Heart left ventricle (tissue), 13 donors: Measurements from ENCODE around the gene NAPG.

ENCODE experiments used
- POLR2A ChIP-seq, 2 donors: fragments of 450-650 bp; IDR thresholded peaks; one replicate each; pipeline ENCODE4 v1.6.1; 2017; ENCODE audit warnings: antibody characterized with exemption in 2 of 2, mild to moderate bottlenecking in 2 of 2, moderate library complexity in 2 of 2
- TF ChIP-seq, protein P1 (sequence below), 12 donors: fragments of 200-600 bp; sonication (generic) in 4 of 12; IDR thresholded peaks; one replicate each; pipeline versions ENCODE4 v1.5.0 to v1.8.0; 2018 to 2022; ENCODE audit warnings: antibody characterized with exemption in 12 of 12, mild to moderate bottlenecking in 5 of 12
- donor health status: ischemic (EF 13 %, LVEDD 7.1; RV severe dilation, severe dysfunction).
- donor health status: DM: no; HTN: yes; CAD: no.
- donor health status: DM: no; HTN: no; CAD: no.
- donor health status: ischemic (EF 25% LVEDD 6.9; RV normal size, moderate dysfunction).
- donor health status: ischemic (EF 25% LVEDD 5.7; RV mildly dilated, moderate dysfunction).
- donor health status: ischemic (EF 35%, LVEDD 5.7; RV mildly dilated, moderate dysfunction).
- donor health status: nonischemic (EF 11% LVEDD 7.7; RV severe dilation, severe dysfunction).
- donor health status: DM: yes; HTN: yes; CAD: no.
- donor health status: PGD.
- donor health status: ischemic (EF 29% LVEDD 5.4; RV normal size, mild dysfunction).
- donor health status: nonischemic (EF 23%, LVEDD 6.1; RV moderate dilation, normal function).

DNA sequence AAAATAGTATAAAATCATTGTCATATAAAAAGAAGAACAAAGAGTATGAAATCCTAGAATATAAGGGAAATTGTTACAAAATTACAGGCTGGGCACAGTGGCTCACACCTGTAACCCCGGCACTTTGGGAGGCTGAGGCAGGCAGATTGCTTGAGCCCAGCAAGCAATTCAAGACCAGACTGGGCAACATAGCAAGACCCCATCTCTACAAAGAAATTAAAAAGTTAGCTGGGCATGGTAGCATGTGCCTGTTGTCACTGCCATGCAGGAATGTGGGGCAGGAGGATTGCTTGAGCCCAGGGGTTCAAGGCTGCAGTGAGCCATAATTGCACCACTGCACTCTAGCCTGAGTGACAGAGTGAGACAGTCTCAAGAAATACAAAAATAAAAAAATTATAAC, 44.8 kb downstream of the NAPG start:
- TF ChIP-seq, protein P1, sequence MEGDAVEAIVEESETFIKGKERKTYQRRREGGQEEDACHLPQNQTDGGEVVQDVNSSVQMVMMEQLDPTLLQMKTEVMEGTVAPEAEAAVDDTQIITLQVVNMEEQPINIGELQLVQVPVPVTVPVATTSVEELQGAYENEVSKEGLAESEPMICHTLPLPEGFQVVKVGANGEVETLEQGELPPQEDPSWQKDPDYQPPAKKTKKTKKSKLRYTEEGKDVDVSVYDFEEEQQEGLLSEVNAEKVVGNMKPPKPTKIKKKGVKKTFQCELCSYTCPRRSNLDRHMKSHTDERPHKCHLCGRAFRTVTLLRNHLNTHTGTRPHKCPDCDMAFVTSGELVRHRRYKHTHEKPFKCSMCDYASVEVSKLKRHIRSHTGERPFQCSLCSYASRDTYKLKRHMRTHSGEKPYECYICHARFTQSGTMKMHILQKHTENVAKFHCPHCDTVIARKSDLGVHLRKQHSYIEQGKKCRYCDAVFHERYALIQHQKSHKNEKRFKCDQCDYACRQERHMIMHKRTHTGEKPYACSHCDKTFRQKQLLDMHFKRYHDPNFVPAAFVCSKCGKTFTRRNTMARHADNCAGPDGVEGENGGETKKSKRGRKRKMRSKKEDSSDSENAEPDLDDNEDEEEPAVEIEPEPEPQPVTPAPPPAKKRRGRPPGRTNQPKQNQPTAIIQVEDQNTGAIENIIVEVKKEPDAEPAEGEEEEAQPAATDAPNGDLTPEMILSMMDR (IDR thresholded peaks at IDR 0.05), result no peak
- no peak for TF ChIP-seq POLR2A (IDR thresholded peaks at IDR 0.05)
